BJ (cell line): ENCODE data around the gene PTK6. TPM values are rescaled to one million over a fixed set of nuclear protein-coding genes. Genes with fewer than 3 reads are reported as not detected.

ENCODE experiments used
- CTCF ChIA-PET: fragments of 350-600 bp; formaldehyde crosslinking; extraction: SDS; loops from one replicate; lab custom pipeline; 2021; ENCODE audit warnings: antibody characterized with exemption, inconsistent platforms; lab: Yijun Ruan, JAX
- POLR2A ChIA-PET: fragments of 300-600 bp; sonication (Branson Sonifier 250); formaldehyde crosslinking; extraction: SDS; loops from one replicate; lab custom pipeline; 2021; ENCODE audit warnings: antibody characterized with exemption; lab: Charles Lee
- DNase-seq: peaks from one replicate; pipeline ENCODE4 v3.0.0-alpha.2; 2011; ENCODE audit warnings: low read depth
- H3K27me3 ChIP-seq: 2 replicates; pipeline ENCODE4 v1.6.0; 2011; ENCODE audit warnings: low read length; ENCODE audit not compliant: control insufficient read depth, insufficient read depth
- H3K36me3 ChIP-seq: 2 replicates; pipeline ENCODE4 v1.5.1; 2011; ENCODE audit warnings: low read length; ENCODE audit not compliant: control insufficient read depth, insufficient read depth
- H3K4me3 ChIP-seq: 2 replicates; pipeline ENCODE4 v1.5.1; 2011; ENCODE audit warnings: low read depth, mild to moderate bottlenecking, control low read depth, low read length
- polyA plus RNA-seq: library from polyadenylated mRNA; depleted of rRNA; stranded (reverse); fragments of >200 nt; gene quantifications from 2 replicates; pipeline ENCODE4 v1.2.3, GENCODE V29; 2011
- TF ChIP-seq, protein P1 (sequence below): IDR thresholded peaks from 2 replicates; pipeline ENCODE4 v1.5.1; 2011; ENCODE audit warnings: low read depth, mild to moderate bottlenecking, control low read depth, inconsistent platforms, low read length, moderate library complexity; ENCODE audit not compliant: insufficient read depth

The PTK6 gene
- polyA plus RNA-seq, 1 experiment, result 0.05 TPM

- DNase-seq, result no peak
- no peak overlapping the region for H3K4me3 ChIP-seq
- TF ChIP-seq, protein P1, sequence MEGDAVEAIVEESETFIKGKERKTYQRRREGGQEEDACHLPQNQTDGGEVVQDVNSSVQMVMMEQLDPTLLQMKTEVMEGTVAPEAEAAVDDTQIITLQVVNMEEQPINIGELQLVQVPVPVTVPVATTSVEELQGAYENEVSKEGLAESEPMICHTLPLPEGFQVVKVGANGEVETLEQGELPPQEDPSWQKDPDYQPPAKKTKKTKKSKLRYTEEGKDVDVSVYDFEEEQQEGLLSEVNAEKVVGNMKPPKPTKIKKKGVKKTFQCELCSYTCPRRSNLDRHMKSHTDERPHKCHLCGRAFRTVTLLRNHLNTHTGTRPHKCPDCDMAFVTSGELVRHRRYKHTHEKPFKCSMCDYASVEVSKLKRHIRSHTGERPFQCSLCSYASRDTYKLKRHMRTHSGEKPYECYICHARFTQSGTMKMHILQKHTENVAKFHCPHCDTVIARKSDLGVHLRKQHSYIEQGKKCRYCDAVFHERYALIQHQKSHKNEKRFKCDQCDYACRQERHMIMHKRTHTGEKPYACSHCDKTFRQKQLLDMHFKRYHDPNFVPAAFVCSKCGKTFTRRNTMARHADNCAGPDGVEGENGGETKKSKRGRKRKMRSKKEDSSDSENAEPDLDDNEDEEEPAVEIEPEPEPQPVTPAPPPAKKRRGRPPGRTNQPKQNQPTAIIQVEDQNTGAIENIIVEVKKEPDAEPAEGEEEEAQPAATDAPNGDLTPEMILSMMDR, result no peak
- ChIA-PET CTCF (no interaction called here), POLR2A (interaction anchor here (0.6 kb wide), 1 partner anchor 9 kb away, joined by 3 read pairs; the partner anchor contains the start of gene HELZ2)
- H3K36me3 ChIP-seq, result peaks cover 28% of the 10 kb centered on the region
- H3K27me3 ChIP-seq, result no peaks in the 10 kb centered on the region
These were observed 28.0 kb upstream of the PTK6 start for GRCh38 chr20:63565021-63565698.

DNA sequence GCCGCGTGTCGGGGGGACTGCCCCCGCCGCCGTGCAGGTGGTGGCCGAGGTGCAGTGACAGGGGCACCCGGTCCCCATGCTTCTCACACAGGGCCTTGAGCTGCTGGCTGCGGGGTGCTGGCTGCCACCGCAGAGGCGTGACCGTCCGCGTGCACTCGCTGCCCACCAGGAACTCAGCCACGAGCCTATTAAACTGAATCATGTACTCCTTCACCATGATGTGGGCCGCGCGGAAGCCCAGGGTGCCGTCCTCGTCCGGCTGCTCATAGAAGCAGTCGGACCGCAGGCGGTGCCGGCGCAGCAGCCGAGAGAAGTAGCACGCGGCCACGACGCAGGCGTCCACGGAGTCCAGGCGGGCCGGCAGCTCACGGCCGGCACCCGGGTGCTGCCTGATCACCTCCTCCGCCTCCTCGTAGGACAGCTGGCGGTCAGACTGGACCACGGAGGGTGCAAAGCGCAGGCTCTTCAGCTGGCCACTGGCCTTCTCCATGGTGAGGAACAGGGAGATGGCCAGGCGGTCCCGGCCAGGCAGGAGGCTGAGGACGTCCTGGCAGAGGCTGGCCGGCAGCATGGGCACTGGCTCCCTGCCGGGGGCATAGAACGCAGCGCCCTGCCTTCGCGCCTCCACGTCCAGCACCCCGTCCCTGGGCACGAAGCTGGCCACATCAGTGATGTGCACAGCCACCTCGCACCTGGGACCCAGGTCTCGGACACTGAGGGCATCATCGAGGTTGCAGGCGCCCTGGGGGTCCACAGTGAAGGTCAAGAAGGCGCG is 27.0 kb upstream of the PTK6 start:
- Histone ChIP-seq H3K27me3 (no peaks in the 10 kb centered on the region), H3K4me3 (no peak overlapping the region), H3K36me3 (peaks cover 31% of the 10 kb centered on the region)
- no peak for DNase-seq
- ChIA-PET POLR2A (no interaction called here), CTCF (no interaction called here)
- TF ChIP-seq, protein P1, result no peak

DNA sequence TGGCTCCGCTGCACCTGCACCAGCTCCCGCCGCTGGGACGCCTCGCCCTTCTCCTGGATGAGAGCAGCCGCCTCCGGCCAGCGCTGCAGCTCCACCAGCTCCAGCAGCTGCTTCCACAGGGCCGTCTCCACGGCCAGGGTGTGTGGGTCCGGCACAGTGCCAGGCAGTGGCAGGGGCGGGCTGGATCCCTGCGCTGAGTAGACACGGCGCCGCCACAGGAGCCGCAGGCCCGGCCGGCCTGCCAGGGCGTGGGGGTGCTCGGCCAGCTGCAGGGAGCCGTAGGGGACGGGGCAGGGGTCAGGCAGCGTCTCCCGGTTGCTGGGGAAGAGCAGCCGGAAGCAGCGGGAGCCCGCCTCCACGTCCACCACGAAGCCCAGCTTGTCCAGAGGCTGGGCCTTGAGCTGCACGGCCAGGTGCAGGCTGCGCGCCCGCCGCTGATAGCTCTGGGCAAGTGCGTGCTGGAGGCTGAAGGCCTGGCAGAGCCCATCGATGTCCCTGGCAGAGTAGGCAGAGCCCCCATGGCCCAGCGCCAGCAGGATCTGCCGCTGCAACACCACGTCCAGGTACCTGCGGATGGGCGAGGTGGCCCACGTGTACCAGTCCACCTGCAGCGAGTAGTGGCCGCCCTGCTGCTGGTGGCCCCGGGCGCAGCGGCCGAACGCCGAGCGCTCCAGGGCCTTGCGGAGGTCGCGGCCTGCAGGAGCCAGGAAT is 26.2 kb upstream of the PTK6 start:
- H3K27me3 ChIP-seq, result no peaks in the 10 kb centered on the region
- POLR2A ChIA-PET, result no interaction called here
- H3K4me3 ChIP-seq, result no peak overlapping the region
- peaks cover 33% of the 10 kb centered on the region for H3K36me3 ChIP-seq
- DNase-seq, result no peak
- CTCF ChIA-PET, result interaction anchor here (0.6 to 0.8 kb wide), 3 partner anchors 26 to 382 kb away, joined by 3 read pairs; partner anchors contain the start of gene PTK6
- TF ChIP-seq, protein P1, result no peak

GRCh38 chr20:63562461-63563224 is 25.5 kb upstream of the PTK6 start:
- TF ChIP-seq, protein P1, result no peak
- H3K4me3 ChIP-seq, result no peak overlapping the region
- DNase-seq, result no peak
- H3K36me3 ChIP-seq, result peaks cover 33% of the 10 kb centered on the region
- ChIA-PET CTCF (interaction anchor here (0.6 to 0.8 kb wide), 3 partner anchors 25 to 383 kb away, joined by 3 read pairs; partner anchors contain the start of gene PTK6), POLR2A (no interaction called here)
- no peaks in the 10 kb centered on the region for H3K27me3 ChIP-seq
